Heart left ventricle (tissue), 16 donors: ENCODE data around the gene CAPN9. TPM values are rescaled to one million over a fixed set of nuclear protein-coding genes. Genes with fewer than 3 reads are reported as not detected.

Experiments
- ATAC-seq, 4 donors: fragments of 200-7000 bp; cut with Tn5 transposase; one replicate each; pipeline ENCODE4 v1.9.1; 2020 to 2022; ENCODE audit warnings: moderate library complexity in 4 of 4, mild to moderate bottlenecking in 3 of 4, moderate number of reproducible peaks in 1 of 4
- DNase-seq, 5 donors: peaks; one replicate each; pipeline ENCODE4 v3.0.0-alpha.2; 2020
- H3K27ac ChIP-seq, 12 donors: fragments of 200-600 bp; sonication (generic) in 4 of 12; one replicate each; pipeline versions ENCODE4 v1.5.0 to v1.8.0; 2016 to 2022; ENCODE audit warnings: mild to moderate bottlenecking in 2 of 12
- H3K27me3 ChIP-seq, 9 donors: fragments of 200-600 bp; sonication (generic) in 2 of 9; one replicate each; pipeline versions ENCODE4 v1.5.1 to v1.8.0; 2016 to 2022; ENCODE audit warnings: mild to moderate bottlenecking in 3 of 9
- H3K36me3 ChIP-seq, 9 donors: fragments of 200-600 bp; sonication (generic) in 2 of 9; one replicate each; pipeline versions ENCODE4 v1.5.0 to v1.8.0; 2018 to 2022; ENCODE audit warnings: mild to moderate bottlenecking in 2 of 9
- H3K4me1 ChIP-seq, 12 donors: fragments of 200-600 bp; sonication (generic) in 4 of 12; one replicate each; pipeline versions ENCODE4 v1.5.0 to v1.8.0; 2016 to 2022; ENCODE audit warnings: mild to moderate bottlenecking in 3 of 12
- H3K4me3 ChIP-seq, 12 donors: fragments of 200-600 bp; sonication (generic) in 4 of 12; one replicate each; pipeline versions ENCODE4 v1.5.0 to v1.8.0; 2017 to 2022; ENCODE audit warnings: mild to moderate bottlenecking in 9 of 12, moderate library complexity in 4 of 12
- H3K9me3 ChIP-seq, 12 donors: fragments of 200-600 bp; sonication (generic) in 4 of 12; one replicate each; pipeline versions ENCODE4 v1.5.0 to v1.8.0; 2016 to 2022; ENCODE audit warnings: mild to moderate bottlenecking in 1 of 12
- CTCF ChIP-seq, 12 donors: fragments of 200-600 bp; sonication (generic) in 4 of 12; IDR thresholded peaks; one replicate each; pipeline versions ENCODE4 v1.5.0 to v1.8.0; 2018 to 2022; ENCODE audit warnings: antibody characterized with exemption in 12 of 12, mild to moderate bottlenecking in 5 of 12
- POLR2A ChIP-seq, 2 donors: fragments of 450-650 bp; IDR thresholded peaks; one replicate each; pipeline ENCODE4 v1.6.1; 2017; ENCODE audit warnings: antibody characterized with exemption in 2 of 2, mild to moderate bottlenecking in 2 of 2, moderate library complexity in 2 of 2
- WGBS, 4 donors: extraction: QIAGEN DNeasy Blood & Tissue Kit in 2 of 4; methylation state at CpG; one replicate each; pipeline versions ENCODE4 v1.1.5 to v1.1.7; 2013 to 2018; 5-methylcytosine and 5-hydroxymethylcytosine counted together
- intact Hi-C, 10 donors: fragments of 100-400 bp; cut with DNase I; formaldehyde crosslinking; loops; one replicate each; pipeline versions ENCODE4 v1.11.1 to v1.14.2; 2022
- polyA plus RNA-seq, 2 donors: library from polyadenylated mRNA; stranded (reverse); fragments of 200-250 nt; gene quantifications; one replicate each; pipeline ENCODE4 v1.2.3, GENCODE V29; 2013
- total RNA-seq, 9 donors: library from RNA; depleted of rRNA in 2 of 9; stranded (reverse); fragments of >200 nt in 2 of 9; fragmentation: NEBNext Ultra II Directional in 3 of 9; extraction: Animal tissue kit (Norgen Biotek cat#: 25700) in 3 of 9; gene quantifications; one replicate each; pipeline versions ENCODE4 v1.1.0 to v1.2.4, GENCODE V29; 2016 to 2023
- donor health status: ischemic (EF 13 %, LVEDD 7.1; RV severe dilation, severe dysfunction).
- donor health status: healthy with polysubstance abuse.
- donor health status: DM: no; HTN: yes; CAD: no.
- donor health status: DM: no; HTN: no; CAD: no.
- donor health status: ischemic (EF 25% LVEDD 6.9; RV normal size, moderate dysfunction).
- donor health status: ischemic (EF 25% LVEDD 5.7; RV mildly dilated, moderate dysfunction).
- donor health status: healthy.
- donor health status: DM: yes; HTN: yes; CAD: no.
- donor health status: ischemic (EF 35%, LVEDD 5.7; RV mildly dilated, moderate dysfunction).
- donor health status: nonischemic (EF 11% LVEDD 7.7; RV severe dilation, severe dysfunction).
- donor health status: DM: yes; HTN: yes; CAD: no.
- donor health status: PGD.
- donor health status: ischemic (EF 29% LVEDD 5.4; RV normal size, mild dysfunction).
- donor health status: nonischemic (EF 23%, LVEDD 6.1; RV moderate dilation, normal function).

The CAPN9 gene
- total and polyA plus RNA-seq, 11 donors = 0.04 to 0.31 (median 0.17) TPM; not detected in 7

- WGBS, 4 donors = 79 to 85% (median 81%) methylated on average over 3 of the region's 3 CpGs
- Histone ChIP-seq H3K27me3 (no peaks in the 10 kb centered on the region), H3K9me3 (no peaks in the 10 kb centered on the region), H3K27ac (no peak overlapping the region), H3K36me3 (no peaks in the 10 kb centered on the region), H3K4me3 (no peak overlapping the region), H3K4me1 (peaks cover 0 to 24% (median 2%) of the 10 kb centered on the region in 12 donors)
- DNase-seq (no peak), ATAC-seq (no peak)
- intact Hi-C loops = no loop called here
- TF ChIP-seq CTCF (IDR thresholded peaks at IDR 0.05) (no peak), POLR2A (IDR thresholded peaks at IDR 0.05) (no peak)
Measured at GRCh38 chr1:230749635-230750034, 2.4 kb downstream of the CAPN9 start.

GRCh38 chr1:230750576-230750975 lies 3.4 kb downstream of the CAPN9 start:
- DNase-seq (no peak), ATAC-seq (no peak)
- intact Hi-C loops = no loop called here
- no peak overlapping the region for H3K27ac ChIP-seq
- H3K9me3 ChIP-seq = no peaks in the 10 kb centered on the region
- peaks cover 0 to 32% (median 2%) of the 10 kb centered on the region in 12 donors for H3K4me1 ChIP-seq
- 82 to 88% (median 82%) methylated on average over 5 of the region's 5 CpGs for WGBS, 4 donors
- no peak overlapping the region for H3K4me3 ChIP-seq
- H3K27me3 ChIP-seq = no peaks in the 10 kb centered on the region
- H3K36me3 ChIP-seq = no peaks in the 10 kb centered on the region
- TF ChIP-seq CTCF (IDR thresholded peaks at IDR 0.05) (no peak), POLR2A (IDR thresholded peaks at IDR 0.05) (no peak)

GRCh38 chr1:230750986-230751625 lies 3.9 kb downstream of the CAPN9 start:
- Histone ChIP-seq H3K4me3 (no peak overlapping the region), H3K9me3 (no peaks in the 10 kb centered on the region), H3K4me1 (peaks cover 0 to 32% (median 2%) of the 10 kb centered on the region in 12 donors), H3K27me3 (no peaks in the 10 kb centered on the region), H3K27ac (no peak overlapping the region), H3K36me3 (no peaks in the 10 kb centered on the region)
- TF ChIP-seq POLR2A (IDR thresholded peaks at IDR 0.05) (no peak), CTCF (IDR thresholded peaks at IDR 0.05) (no peak)
- DNase-seq = no peak
- intact Hi-C loops = no loop called here
- WGBS, 4 donors = 80 to 87% (median 84%) methylated on average over 6 of the region's 6 CpGs
- no peak for ATAC-seq

- DNase-seq (peak in 1 of 5 donors; percentile 50), ATAC-seq (peak in 3 of 4 donors; percentile 37 to 46 (median 41))
Measured at GRCh38 chr1:230752407-230752806, 5.2 kb downstream of the CAPN9 start.

More at GRCh38 chr1:230752407-230752806, 5.2 kb downstream of the CAPN9 start:
- 64 to 85% (median 77%) methylated on average over 6 of the region's 6 CpGs for WGBS, 4 donors
- no peak overlapping the region for H3K4me3 ChIP-seq
- intact Hi-C loops = no loop called here
- peaks cover 0 to 32% (median 2%) of the 10 kb centered on the region in 12 donors for H3K4me1 ChIP-seq
- no peaks in the 10 kb centered on the region for H3K36me3 ChIP-seq
- peak overlapping the region in 2 of 12 donors; percentile 55 to 70 for H3K27ac ChIP-seq
- H3K27me3 ChIP-seq = no peaks in the 10 kb centered on the region
- no peaks in the 10 kb centered on the region for H3K9me3 ChIP-seq
- no peak for TF ChIP-seq POLR2A (IDR thresholded peaks at IDR 0.05)
